CD4-positive, alpha-beta T cell (primary cell): Measurements from ENCODE around the gene ADAM23. TPM values are rescaled to one million over a fixed set of nuclear protein-coding genes. Genes with fewer than 3 reads are reported as not detected.

Experiments
- ATAC-seq: fragments of 200-7000 bp; cut with Tn5 transposase; one replicate; pipeline ENCODE4 v1.10.0; 2022; ENCODE audit warnings: mild to moderate bottlenecking; ENCODE audit not compliant: poor library complexity
- CTCF ChIA-PET: fragments of 350-600 bp; sonication (Branson Sonifier 250); formaldehyde crosslinking; loops from one replicate; lab custom pipeline; 2021; ENCODE audit warnings: antibody characterized with exemption, inconsistent platforms; lab: Charles Lee
- POLR2A ChIA-PET: fragments of 350-600 bp; sonication (Branson Sonifier 250); formaldehyde crosslinking; loops from one replicate; lab custom pipeline; 2021; ENCODE audit warnings: antibody characterized with exemption, inconsistent platforms; lab: Charles Lee
- DNase-seq, 14 experiments: peaks; one replicate each; pipeline ENCODE4 v3.0.0-alpha.2; 2013 to 2020; ENCODE audit warnings: mixed read lengths in 2 of 14
- H3K27ac ChIP-seq, 2 donors: one replicate each; pipeline versions ENCODE4 v1.5.1 to v1.7.0; 2013; ENCODE audit warnings: low read length in 2 of 2, low read depth in 1 of 2, mild to moderate bottlenecking in 1 of 2
- H3K27me3 ChIP-seq, 2 experiments: 1 replicate in 1 of 2; 2 replicates in 1 of 2; pipeline versions ENCODE4 v1.6.1 to v1.7.0; 2013; ENCODE audit warnings: low read length in 2 of 2, control low read depth in 1 of 2, mild to moderate bottlenecking in 1 of 2, moderate library complexity in 1 of 2; ENCODE audit not compliant: insufficient read depth in 2 of 2, control insufficient read depth in 1 of 2
- H3K36me3 ChIP-seq: one replicate; pipeline ENCODE4 v1.6.1; 2013; ENCODE audit warnings: low read length, control low read depth; ENCODE audit not compliant: insufficient read depth
- H3K4me1 ChIP-seq: one replicate; pipeline ENCODE4 v1.6.1; 2013; ENCODE audit warnings: low read length, control low read depth; ENCODE audit not compliant: insufficient read depth
- H3K4me3 ChIP-seq: one replicate; pipeline ENCODE4 v1.5.1; 2013; ENCODE audit warnings: mild to moderate bottlenecking, low read length, moderate library complexity
- H3K9me3 ChIP-seq, 2 experiments: 1 replicate in 1 of 2; 2 replicates in 1 of 2; pipeline versions ENCODE4 v1.6.1 to v1.7.0; 2013; ENCODE audit warnings: low read length in 2 of 2, mild to moderate bottlenecking in 2 of 2, control low read depth in 1 of 2, moderate library complexity in 1 of 2; ENCODE audit not compliant: control insufficient read depth in 1 of 2, insufficient read depth in 1 of 2
- H3K27ac Mint-ChIP-seq: one replicate; pipeline ENCODE4 v1.8.0; 2020; ENCODE audit warnings: mixed read lengths
- H3K27me3 Mint-ChIP-seq: one replicate; pipeline ENCODE4 v1.8.0; 2021; ENCODE audit warnings: mixed read lengths
- H3K36me3 Mint-ChIP-seq: one replicate; pipeline ENCODE4 v1.8.0; 2021; ENCODE audit warnings: low read depth, mixed read lengths
- H3K4me1 Mint-ChIP-seq: one replicate; pipeline ENCODE4 v1.8.0; 2021; ENCODE audit warnings: low read depth, mixed read lengths
- H3K4me3 Mint-ChIP-seq: one replicate; pipeline ENCODE4 v1.8.0; 2020; ENCODE audit warnings: mild to moderate bottlenecking, mixed read lengths
- H3K9me3 Mint-ChIP-seq: one replicate; pipeline ENCODE4 v1.8.0; 2020; ENCODE audit warnings: mixed read lengths
- intact Hi-C, 2 experiments: fragments of 100-400 bp; cut with DNase I in 1 of 2; cut with micrococcal nuclease in 1 of 2; formaldehyde crosslinking; loops; one replicate each; pipeline versions ENCODE4 v1.15.1 to v1.9.0; 2023 to 2025; cut with DNase I, micrococcal nuclease
- total RNA-seq, 174 experiments: library from RNA in 2 of 174; stranded (reverse) in 2 of 174; gene quantifications; one replicate each; pipeline ENCODE4 v1.2.3 and lab custom pipeline; 2021 to 2026
- TF ChIP-seq, protein P1 (sequence below): fragments of 200-600 bp; IDR thresholded peaks from one replicate; pipeline ENCODE4 v1.8.0; 2022; ENCODE audit warnings: antibody characterized with exemption, mild to moderate bottlenecking

Gene ADAM23
- total RNA-seq, 2 experiments from 2014 or later: 6.3 to 7.7 TPM

- ChIA-PET CTCF (no interaction called here), POLR2A (no interaction called here)
- H3K36me3 ChIP-seq: no peaks in the 10 kb centered on the region
- DNase-seq (no peak), ATAC-seq (no peak)
- no peak overlapping the region for H3K4me3 ChIP-seq
- H3K36me3 Mint-ChIP-seq: no peaks in the 10 kb centered on the region
- H3K27me3 ChIP-seq: no peaks in the 10 kb centered on the region
- H3K27ac ChIP-seq: no peak overlapping the region
- TF ChIP-seq, protein P1, sequence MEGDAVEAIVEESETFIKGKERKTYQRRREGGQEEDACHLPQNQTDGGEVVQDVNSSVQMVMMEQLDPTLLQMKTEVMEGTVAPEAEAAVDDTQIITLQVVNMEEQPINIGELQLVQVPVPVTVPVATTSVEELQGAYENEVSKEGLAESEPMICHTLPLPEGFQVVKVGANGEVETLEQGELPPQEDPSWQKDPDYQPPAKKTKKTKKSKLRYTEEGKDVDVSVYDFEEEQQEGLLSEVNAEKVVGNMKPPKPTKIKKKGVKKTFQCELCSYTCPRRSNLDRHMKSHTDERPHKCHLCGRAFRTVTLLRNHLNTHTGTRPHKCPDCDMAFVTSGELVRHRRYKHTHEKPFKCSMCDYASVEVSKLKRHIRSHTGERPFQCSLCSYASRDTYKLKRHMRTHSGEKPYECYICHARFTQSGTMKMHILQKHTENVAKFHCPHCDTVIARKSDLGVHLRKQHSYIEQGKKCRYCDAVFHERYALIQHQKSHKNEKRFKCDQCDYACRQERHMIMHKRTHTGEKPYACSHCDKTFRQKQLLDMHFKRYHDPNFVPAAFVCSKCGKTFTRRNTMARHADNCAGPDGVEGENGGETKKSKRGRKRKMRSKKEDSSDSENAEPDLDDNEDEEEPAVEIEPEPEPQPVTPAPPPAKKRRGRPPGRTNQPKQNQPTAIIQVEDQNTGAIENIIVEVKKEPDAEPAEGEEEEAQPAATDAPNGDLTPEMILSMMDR: no peak
- no peaks in the 10 kb centered on the region for H3K9me3 Mint-ChIP-seq
- no peaks in the 10 kb centered on the region for H3K9me3 ChIP-seq
- H3K27ac Mint-ChIP-seq: no peak overlapping the region
- intact Hi-C loops: no loop called here
- H3K27me3 Mint-ChIP-seq: peaks cover 28% of the 10 kb centered on the region
- no peaks in the 10 kb centered on the region for H3K4me1 ChIP-seq
- no peaks in the 10 kb centered on the region for H3K4me1 Mint-ChIP-seq
- H3K4me3 Mint-ChIP-seq: no peak overlapping the region
Measured at GRCh38 chr2:206647985-206648384, 204.7 kb downstream of the ADAM23 start.

GRCh38 chr2:206657087-206657486 lies 213.8 kb downstream of the ADAM23 start:
- H3K4me1 Mint-ChIP-seq: no peaks in the 10 kb centered on the region
- TF ChIP-seq, protein P1: no peak
- no peaks in the 10 kb centered on the region for H3K36me3 Mint-ChIP-seq
- peaks cover 10% of the 10 kb centered on the region for H3K9me3 Mint-ChIP-seq
- no peak overlapping the region for H3K27ac Mint-ChIP-seq
- H3K27me3 Mint-ChIP-seq: peaks cover 13% of the 10 kb centered on the region
- ATAC-seq (no peak), DNase-seq (no peak)
- Histone ChIP-seq H3K27me3 (no peaks in the 10 kb centered on the region), H3K27ac (no peak overlapping the region), H3K9me3 (peaks cover 0 to 9% of the 10 kb centered on the region in 2 experiments), H3K36me3 (no peaks in the 10 kb centered on the region), H3K4me1 (no peaks in the 10 kb centered on the region), H3K4me3 (no peak overlapping the region)
- ChIA-PET CTCF (no interaction called here), POLR2A (no interaction called here)
- H3K4me3 Mint-ChIP-seq: no peak overlapping the region
- intact Hi-C loops: no loop called here

GRCh38 chr2:206665251-206665650 lies 221.9 kb downstream of the ADAM23 start:
- DNase-seq: no peak
- no peak overlapping the region for H3K27ac Mint-ChIP-seq
- no peaks in the 10 kb centered on the region for H3K36me3 Mint-ChIP-seq
- intact Hi-C loops: no loop called here
- H3K4me3 ChIP-seq: no peak overlapping the region
- ChIA-PET CTCF (no interaction called here), POLR2A (no interaction called here)
- peaks cover 24% of the 10 kb centered on the region for H3K27me3 Mint-ChIP-seq
- H3K9me3 ChIP-seq: no peaks in the 10 kb centered on the region
- H3K27me3 ChIP-seq: no peaks in the 10 kb centered on the region
- no peaks in the 10 kb centered on the region for H3K4me1 Mint-ChIP-seq
- no peaks in the 10 kb centered on the region for H3K4me1 ChIP-seq
- no peak overlapping the region for H3K27ac ChIP-seq
- H3K9me3 Mint-ChIP-seq: no peaks in the 10 kb centered on the region
- H3K4me3 Mint-ChIP-seq: no peak overlapping the region
- TF ChIP-seq, protein P1: no peak
- no peaks in the 10 kb centered on the region for H3K36me3 ChIP-seq
- ATAC-seq: no peak

Other genes with a start within 250 kb of the ADAM23 start
- gene ZDBF2, start 168.9 kb upstream of the ADAM23 start, total RNA-seq: 10 to 100 TPM; 28.7 to 29.7 TPM
- gene FAM237A, start 199.0 kb downstream of the ADAM23 start, total RNA-seq: not detected